ENCODE measurements around the gene PPP4R2. TPM values are rescaled to one million over a fixed set of nuclear protein-coding genes. Genes with fewer than 3 reads are reported as not detected.

PPP4R2 gene
- total and polyA plus RNA-seq, 2 donors: 36.6 to 79.7 TPM

DNA sequence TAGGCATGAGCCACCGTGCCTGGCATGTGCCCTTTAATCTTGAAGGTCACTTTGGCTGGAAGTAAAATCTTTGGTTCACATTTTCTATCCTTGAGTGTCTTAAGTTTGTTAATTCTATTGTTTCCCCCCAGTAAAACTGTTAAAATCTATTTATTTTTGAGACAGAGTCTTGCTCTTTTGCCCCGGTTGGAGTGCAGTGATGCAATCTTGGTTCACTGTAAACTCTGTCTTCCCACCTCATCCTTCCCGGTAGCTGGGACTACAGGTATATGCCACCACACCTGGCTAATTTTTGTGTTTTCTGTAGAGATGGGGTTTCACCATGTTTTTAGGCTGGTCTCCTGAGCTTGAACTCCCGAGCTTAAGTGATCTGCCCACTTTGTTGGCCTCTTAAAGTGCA lies 7.7 kb downstream of the PPP4R2 start:
- Histone ChIP-seq H3K4me1 (ENCODE audit: control insufficient read depth in 2 of 2, insufficient read depth in 2 of 2, low read length in 2 of 2) (peaks cover 2 to 7% of the 10 kb centered on the region in 2 donors), H3K36me3 (ENCODE audit: control insufficient read depth in 2 of 2, insufficient read depth in 2 of 2, low read length in 1 of 2) (peaks cover 22 to 62% of the 10 kb centered on the region in 2 donors), H3K27ac (ENCODE audit: low read depth in 1 of 2, low read length in 1 of 2) (no peak overlapping the region), H3K9me3 (ENCODE audit: control insufficient read depth in 2 of 2, insufficient read depth in 1 of 2, low read length in 1 of 2) (no peaks in the 10 kb centered on the region), H3K4me3 (ENCODE audit: low read length in 2 of 2) (no peak overlapping the region), H3K27me3 (ENCODE audit: control insufficient read depth in 2 of 2, insufficient read depth in 1 of 2, low read length in 1 of 2) (no peaks in the 10 kb centered on the region)
- DNase-seq (ENCODE audit: low read depth in 6 of 9, low spot score in 9 of 9): no peak
- 97% methylated on average over 4 of the region's 4 CpGs for WGBS

DNA sequence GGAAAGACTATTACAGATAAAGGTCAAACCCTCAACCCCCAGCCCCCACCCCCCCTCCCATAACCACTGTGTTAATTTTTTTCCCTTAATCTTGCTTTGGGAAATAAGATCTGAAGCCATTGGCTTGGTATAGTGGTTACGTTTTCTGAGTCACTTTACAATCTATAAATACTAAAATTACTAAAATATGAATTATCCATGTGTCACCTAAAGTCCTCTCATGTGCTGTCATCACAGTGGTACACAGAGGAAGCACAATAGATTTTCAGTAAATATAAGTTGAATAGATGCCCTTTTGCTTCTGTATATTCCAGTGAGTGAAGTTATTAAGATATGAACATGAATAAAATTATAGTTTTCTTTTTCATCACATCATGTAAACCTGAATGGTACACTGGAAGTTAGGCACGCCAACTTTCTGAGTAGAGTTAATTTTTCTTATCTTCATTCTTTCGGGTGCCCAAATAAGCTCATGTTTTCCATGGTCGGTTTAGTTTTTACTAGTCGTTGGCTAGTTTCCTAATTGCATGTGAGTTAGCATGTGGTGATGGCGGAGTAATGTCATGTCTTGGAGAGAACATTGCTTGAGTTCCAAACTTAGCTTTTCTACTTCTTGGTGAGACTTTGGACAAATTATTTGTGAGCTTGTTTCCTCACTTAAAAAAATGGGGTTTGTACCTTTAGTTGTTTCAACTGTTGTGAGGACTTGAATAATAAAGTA lies 11.5 kb downstream of the PPP4R2 start:
- no peak for DNase-seq (ENCODE audit: low read depth in 6 of 9, low spot score in 9 of 9)
- no peaks in the 10 kb centered on the region for H3K4me1 ChIP-seq (ENCODE audit: control insufficient read depth in 2 of 2, insufficient read depth in 2 of 2, low read length in 2 of 2)
- 80% methylated on average over 6 of the region's 6 CpGs for WGBS
- no peak overlapping the region for H3K27ac ChIP-seq (ENCODE audit: low read depth in 1 of 2, low read length in 1 of 2)
- no peaks in the 10 kb centered on the region for H3K27me3 ChIP-seq (ENCODE audit: control insufficient read depth in 2 of 2, insufficient read depth in 1 of 2, low read length in 1 of 2)
- H3K36me3 ChIP-seq (ENCODE audit: control insufficient read depth in 2 of 2, insufficient read depth in 2 of 2, low read length in 1 of 2): peaks cover 21 to 60% of the 10 kb centered on the region in 2 donors
- H3K4me3 ChIP-seq (ENCODE audit: low read length in 2 of 2): no peak overlapping the region
- H3K9me3 ChIP-seq (ENCODE audit: control insufficient read depth in 2 of 2, insufficient read depth in 1 of 2, low read length in 1 of 2): no peaks in the 10 kb centered on the region

GRCh38 chr3:73009008-73009407 lies 12.4 kb downstream of the PPP4R2 start:
- over 99% methylated on average over 4 of the region's 4 CpGs for WGBS
- Histone ChIP-seq H3K4me1 (ENCODE audit: control insufficient read depth in 2 of 2, insufficient read depth in 2 of 2, low read length in 2 of 2) (no peaks in the 10 kb centered on the region), H3K36me3 (ENCODE audit: control insufficient read depth in 2 of 2, insufficient read depth in 2 of 2, low read length in 1 of 2) (peaks cover 17 to 56% of the 10 kb centered on the region in 2 donors)

DNA sequence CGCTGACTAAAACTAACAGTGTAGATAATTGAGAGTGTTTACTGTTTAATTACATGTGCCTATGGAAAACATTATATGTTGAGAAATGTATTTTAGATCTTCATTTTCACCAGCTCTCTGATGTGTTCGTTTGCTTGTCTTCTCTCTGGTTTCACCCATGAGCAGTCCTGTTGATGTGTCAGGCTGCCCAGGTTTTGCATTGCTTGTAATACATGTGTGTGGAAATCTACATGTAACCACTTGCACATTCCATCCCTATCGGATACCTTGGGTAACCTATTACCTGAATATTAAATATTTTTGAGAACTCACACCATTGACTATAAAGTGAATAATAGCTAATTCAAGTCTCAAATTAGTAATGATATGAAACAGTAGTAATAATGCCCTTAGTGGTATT lies 13.1 kb downstream of the PPP4R2 start:
- Histone ChIP-seq H3K27me3 (ENCODE audit: control insufficient read depth in 2 of 2, insufficient read depth in 1 of 2, low read length in 1 of 2) (no peaks in the 10 kb centered on the region), H3K4me1 (ENCODE audit: control insufficient read depth in 2 of 2, insufficient read depth in 2 of 2, low read length in 2 of 2) (no peaks in the 10 kb centered on the region), H3K4me3 (ENCODE audit: low read length in 2 of 2) (no peak overlapping the region), H3K27ac (ENCODE audit: low read depth in 1 of 2, low read length in 1 of 2) (no peak overlapping the region), H3K36me3 (ENCODE audit: control insufficient read depth in 2 of 2, insufficient read depth in 2 of 2, low read length in 1 of 2) (peaks cover 13 to 52% of the 10 kb centered on the region in 2 donors), H3K9me3 (ENCODE audit: control insufficient read depth in 2 of 2, insufficient read depth in 1 of 2, low read length in 1 of 2) (no peaks in the 10 kb centered on the region)
- WGBS: 90% methylated on average over 3 of the region's 3 CpGs
- DNase-seq (ENCODE audit: low read depth in 6 of 9, low spot score in 9 of 9): no peak

More at GRCh38 chr3:73009008-73009407, 12.4 kb downstream of the PPP4R2 start:
- DNase-seq (ENCODE audit: low read depth in 6 of 9, low spot score in 9 of 9): no peak
- Histone ChIP-seq H3K9me3 (ENCODE audit: control insufficient read depth in 2 of 2, insufficient read depth in 1 of 2, low read length in 1 of 2) (no peaks in the 10 kb centered on the region), H3K27ac (ENCODE audit: low read depth in 1 of 2, low read length in 1 of 2) (no peak overlapping the region), H3K4me3 (ENCODE audit: low read length in 2 of 2) (no peak overlapping the region), H3K27me3 (ENCODE audit: control insufficient read depth in 2 of 2, insufficient read depth in 1 of 2, low read length in 1 of 2) (no peaks in the 10 kb centered on the region)

DNA sequence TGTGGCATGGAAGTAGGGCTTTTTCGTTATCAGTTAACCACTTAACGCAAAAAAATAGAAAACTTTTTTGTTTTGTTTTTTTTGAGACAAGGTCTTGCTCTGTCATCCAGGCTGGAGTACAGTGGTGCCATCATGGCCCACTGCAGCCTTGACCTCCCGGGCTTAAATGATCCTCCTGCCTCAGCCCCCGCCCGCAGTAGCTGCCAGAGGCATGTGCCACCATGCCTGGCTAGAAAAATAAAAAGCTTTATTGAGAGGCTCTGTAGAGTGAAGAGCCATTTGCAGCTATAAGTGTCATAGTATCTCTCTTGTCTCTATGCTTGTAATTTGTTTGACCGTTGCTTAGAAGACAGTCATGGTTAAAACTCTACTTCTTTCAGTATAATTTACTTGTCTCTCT lies 13.5 kb downstream of the PPP4R2 start:
- H3K4me3 ChIP-seq (ENCODE audit: low read length in 2 of 2): no peak overlapping the region
- H3K27ac ChIP-seq (ENCODE audit: low read depth in 1 of 2, low read length in 1 of 2): no peak overlapping the region
- no peak for DNase-seq (ENCODE audit: low read depth in 6 of 9, low spot score in 9 of 9)
- H3K4me1 ChIP-seq (ENCODE audit: control insufficient read depth in 2 of 2, insufficient read depth in 2 of 2, low read length in 2 of 2): no peaks in the 10 kb centered on the region
- H3K9me3 ChIP-seq (ENCODE audit: control insufficient read depth in 2 of 2, insufficient read depth in 1 of 2, low read length in 1 of 2): no peaks in the 10 kb centered on the region
- WGBS: 96% methylated on average over 6 of the region's 6 CpGs
- H3K36me3 ChIP-seq (ENCODE audit: control insufficient read depth in 2 of 2, insufficient read depth in 2 of 2, low read length in 1 of 2): peaks cover 10 to 55% of the 10 kb centered on the region in 2 donors
- H3K27me3 ChIP-seq (ENCODE audit: control insufficient read depth in 2 of 2, insufficient read depth in 1 of 2, low read length in 1 of 2): no peaks in the 10 kb centered on the region

GRCh38 chr3:73018298-73018697 lies 21.7 kb downstream of the PPP4R2 start:
- Histone ChIP-seq H3K27ac (ENCODE audit: low read depth in 1 of 2, low read length in 1 of 2) (no peak overlapping the region), H3K4me1 (ENCODE audit: control insufficient read depth in 2 of 2, insufficient read depth in 2 of 2, low read length in 2 of 2) (no peaks in the 10 kb centered on the region), H3K36me3 (ENCODE audit: control insufficient read depth in 2 of 2, insufficient read depth in 2 of 2, low read length in 1 of 2) (peaks cover 6 to 18% of the 10 kb centered on the region in 2 donors), H3K27me3 (ENCODE audit: control insufficient read depth in 2 of 2, insufficient read depth in 1 of 2, low read length in 1 of 2) (no peaks in the 10 kb centered on the region), H3K9me3 (ENCODE audit: control insufficient read depth in 2 of 2, insufficient read depth in 1 of 2, low read length in 1 of 2) (no peaks in the 10 kb centered on the region), H3K4me3 (ENCODE audit: low read length in 2 of 2) (no peak overlapping the region)
- WGBS: 97% methylated on average over 4 of the region's 4 CpGs
- DNase-seq (ENCODE audit: low read depth in 6 of 9, low spot score in 9 of 9): no peak

GRCh38 chr3:73018790-73019441 lies 22.3 kb downstream of the PPP4R2 start:
- 78% methylated on average over 5 of the region's 5 CpGs for whole genome bisulfite sequencing
- no peak overlapping the region for H3K4me3 ChIP-seq (ENCODE audit: low read length in 2 of 2)
- no peak overlapping the region for H3K27ac ChIP-seq (ENCODE audit: low read depth in 1 of 2, low read length in 1 of 2)
- DNase-seq (ENCODE audit: low read depth in 6 of 9, low spot score in 9 of 9): no peak
- no peaks in the 10 kb centered on the region for H3K4me1 ChIP-seq (ENCODE audit: control insufficient read depth in 2 of 2, insufficient read depth in 2 of 2, low read length in 2 of 2)
- H3K9me3 ChIP-seq (ENCODE audit: control insufficient read depth in 2 of 2, insufficient read depth in 1 of 2, low read length in 1 of 2): no peaks in the 10 kb centered on the region
- H3K27me3 ChIP-seq (ENCODE audit: control insufficient read depth in 2 of 2, insufficient read depth in 1 of 2, low read length in 1 of 2): no peaks in the 10 kb centered on the region
- H3K36me3 ChIP-seq (ENCODE audit: control insufficient read depth in 2 of 2, insufficient read depth in 2 of 2, low read length in 1 of 2): peaks cover 6 to 16% of the 10 kb centered on the region in 2 donors

DNA sequence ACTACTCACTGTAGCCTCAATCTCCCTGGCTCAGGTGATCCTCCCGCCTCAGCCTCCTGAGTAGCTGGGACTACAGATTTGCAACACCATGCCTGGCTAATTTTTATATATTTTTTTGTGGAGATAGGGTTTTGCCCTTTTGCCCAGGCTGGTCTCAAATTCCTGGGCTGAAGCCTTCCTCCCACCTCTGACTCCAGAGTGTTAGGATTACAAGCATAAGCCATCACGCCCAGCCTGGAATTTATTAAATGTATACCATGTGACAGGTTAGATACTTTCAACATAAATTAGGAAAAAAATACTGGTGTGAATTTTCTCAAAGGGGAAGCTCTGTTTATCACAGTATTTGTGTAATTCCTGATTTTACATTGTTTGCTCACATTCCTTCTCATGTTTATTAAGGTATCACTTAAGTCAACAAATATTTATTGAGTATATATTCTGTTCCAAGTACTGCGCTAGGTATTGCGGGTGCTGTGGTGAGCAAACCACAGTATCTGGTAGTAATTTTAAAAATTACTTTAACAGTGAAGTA lies 24.8 kb downstream of the PPP4R2 start:
- Histone ChIP-seq H3K4me1 (ENCODE audit: control insufficient read depth in 2 of 2, insufficient read depth in 2 of 2, low read length in 2 of 2) (no peaks in the 10 kb centered on the region), H3K4me3 (ENCODE audit: low read length in 2 of 2) (no peak overlapping the region), H3K27ac (ENCODE audit: low read depth in 1 of 2, low read length in 1 of 2) (no peak overlapping the region), H3K27me3 (ENCODE audit: control insufficient read depth in 2 of 2, insufficient read depth in 1 of 2, low read length in 1 of 2) (no peaks in the 10 kb centered on the region), H3K36me3 (ENCODE audit: control insufficient read depth in 2 of 2, insufficient read depth in 2 of 2, low read length in 1 of 2) (peaks cover 6 to 10% of the 10 kb centered on the region in 2 donors), H3K9me3 (ENCODE audit: control insufficient read depth in 2 of 2, insufficient read depth in 1 of 2, low read length in 1 of 2) (no peaks in the 10 kb centered on the region)
- no peak for DNase-seq (ENCODE audit: low read depth in 6 of 9, low spot score in 9 of 9)
- 63% methylated on average over 4 of the region's 4 CpGs for WGBS

DNA sequence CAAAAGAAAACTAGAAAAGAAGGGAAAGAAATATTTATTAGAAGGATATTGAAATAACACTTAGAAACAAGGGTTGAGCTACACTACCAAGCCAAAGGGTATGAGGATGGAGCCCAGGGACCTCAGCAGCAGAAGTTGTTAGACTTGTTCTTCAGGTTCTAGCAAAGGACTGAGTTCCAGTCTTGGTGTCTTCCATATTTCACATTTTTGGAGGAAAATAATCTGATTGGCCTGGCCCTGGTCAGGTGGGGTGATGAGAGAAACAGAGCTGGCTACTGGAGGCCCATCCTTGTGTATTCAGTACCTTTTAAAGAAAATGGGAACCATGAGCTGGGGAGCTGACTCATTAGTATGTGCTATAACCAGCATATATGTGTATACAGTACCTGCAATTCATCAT lies 28.2 kb downstream of the PPP4R2 start:
- peaks cover 0 to 3% of the 10 kb centered on the region in 2 donors for H3K4me1 ChIP-seq (ENCODE audit: control insufficient read depth in 2 of 2, insufficient read depth in 2 of 2, low read length in 2 of 2)
- H3K9me3 ChIP-seq (ENCODE audit: control insufficient read depth in 2 of 2, insufficient read depth in 1 of 2, low read length in 1 of 2): no peaks in the 10 kb centered on the region
- H3K4me3 ChIP-seq (ENCODE audit: low read length in 2 of 2): no peak overlapping the region
- H3K27ac ChIP-seq (ENCODE audit: low read depth in 1 of 2, low read length in 1 of 2): no peak overlapping the region
- DNase-seq (ENCODE audit: low read depth in 6 of 9, low spot score in 9 of 9): no peak
- no peaks in the 10 kb centered on the region for H3K36me3 ChIP-seq (ENCODE audit: control insufficient read depth in 2 of 2, insufficient read depth in 2 of 2, low read length in 1 of 2)
- no peaks in the 10 kb centered on the region for H3K27me3 ChIP-seq (ENCODE audit: control insufficient read depth in 2 of 2, insufficient read depth in 1 of 2, low read length in 1 of 2)
